ENCODE results near the gene SLC7A6.

GRCh38 chr16:68242926-68243858 lies 21.1 kb upstream of the SLC7A6 start:
- TF ChIP-seq CTCF (IDR thresholded peaks at IDR 0.05; ENCODE audit: low read length) (no peak), EZH2 (IDR thresholded peaks at IDR 0.05; ENCODE audit: borderline replicate concordance, low read length) (no peak)

Measured in OCI-LY1 (cell line).